OCI-LY7 (cell line): ENCODE results near the gene MRRF. TPM values are rescaled to one million over a fixed set of nuclear protein-coding genes. Genes with fewer than 3 reads are reported as not detected.

Source experiments
- BruUV-seq: library from RNA; stranded (reverse); fragments of 400-500 nt; replicated peaks from 2 replicates; lab custom pipeline; 2021; lab: Mats Ljungman, UMichigan
- CTCF ChIA-PET: fragments of 300-600 bp; sonication (Branson Sonifier 250); formaldehyde crosslinking; loops from one replicate; lab custom pipeline; 2022; ENCODE audit warnings: antibody characterized with exemption; ENCODE audit not compliant: unreplicated experiment; lab: Charles Lee
- POLR2A ChIA-PET: fragments of 300-600 bp; sonication (Branson Sonifier 250); formaldehyde crosslinking; loops from one replicate; lab custom pipeline; 2022; ENCODE audit warnings: antibody characterized with exemption; lab: Charles Lee
- DNase-seq: peaks from one replicate; pipeline ENCODE4 v3.0.0-alpha.2; 2015; ENCODE audit warnings: low spot score
- H2AFZ ChIP-seq: fragments of 200-600 bp; sonication (generic), shearing (Covaris generic); 2 replicates; pipeline ENCODE4 v1.6.1; 2014; ENCODE audit warnings: mild to moderate bottlenecking, antibody characterized with exemption, low read length, moderate library complexity
- H3K27ac ChIP-seq: fragments of 200-600 bp; sonication (generic); 2 replicates; pipeline ENCODE4 v1.5.1; 2014; ENCODE audit warnings: mixed run types, low read depth, mild to moderate bottlenecking, moderate library complexity, low read length, inconsistent platforms; ENCODE audit not compliant: poor library complexity, severe bottlenecking
- H3K36me3 ChIP-seq: fragments of 200-600 bp; sonication (generic); 2 replicates; pipeline ENCODE4 v1.6.1; 2014; ENCODE audit warnings: mild to moderate bottlenecking, antibody characterized with exemption, low read length, moderate library complexity, mixed read lengths; ENCODE audit not compliant: insufficient read depth
- H3K4me1 ChIP-seq: fragments of 200-600 bp; sonication (generic); 2 replicates; pipeline ENCODE4 v1.5.1; 2014; ENCODE audit warnings: mild to moderate bottlenecking, low read length; ENCODE audit not compliant: insufficient read depth, poor library complexity, severe bottlenecking
- H3K4me2 ChIP-seq: fragments of 200-600 bp; sonication (generic); 2 replicates; pipeline ENCODE4 v1.6.1; 2014; ENCODE audit warnings: mild to moderate bottlenecking, low read length
- H3K4me3 ChIP-seq: fragments of 200-600 bp; sonication (generic); 2 replicates; pipeline ENCODE4 v1.5.1; 2014; ENCODE audit warnings: mild to moderate bottlenecking, low read depth, low read length; ENCODE audit not compliant: poor library complexity, severe bottlenecking
- H3K79me2 ChIP-seq: fragments of 200-600 bp; sonication (generic); 2 replicates; pipeline ENCODE4 v1.6.1; 2016; ENCODE audit warnings: low read depth, mild to moderate bottlenecking, low read length, moderate library complexity, mixed read lengths; ENCODE audit not compliant: insufficient read depth
- H3K9me2 ChIP-seq: fragments of 200-600 bp; sonication (generic); 2 replicates; pipeline ENCODE4 v1.6.1; 2016; ENCODE audit warnings: mild to moderate bottlenecking, low read length, mixed read lengths; ENCODE audit not compliant: insufficient read depth
- H3K9me3 ChIP-seq: fragments of 200-600 bp; sonication (generic); 2 replicates; pipeline ENCODE4 v1.6.1; 2014; ENCODE audit warnings: mild to moderate bottlenecking, mixed run types, low read length, mixed read lengths
- H4K20me1 ChIP-seq: fragments of 200-600 bp; sonication (generic); 2 replicates; pipeline ENCODE4 v1.6.1; 2014; ENCODE audit warnings: mild to moderate bottlenecking, antibody characterized with exemption, low read length, moderate library complexity, mixed read lengths; ENCODE audit not compliant: insufficient read depth
- CTCF ChIP-seq: fragments of 200-600 bp; sonication (generic); conservative IDR thresholded peaks from 2 replicates; pipeline ENCODE4 v1.5.1; 2014; ENCODE audit warnings: mild to moderate bottlenecking, antibody characterized with exemption, low read length, moderate library complexity, mixed read lengths
- EZH2phosphoT487 ChIP-seq: fragments of 200-600 bp; sonication (generic); IDR thresholded peaks from 2 replicates; pipeline ENCODE4 v1.6.1; 2018; ENCODE audit warnings: low read depth, borderline replicate concordance, mild to moderate bottlenecking, mixed run types, antibody characterized with exemption, low read length, moderate library complexity, mixed read lengths
- intact Hi-C: fragments of 100-400 bp; cut with micrococcal nuclease; formaldehyde crosslinking; loops from one replicate; pipeline ENCODE4 v1.10.0; 2022; ENCODE audit not compliant: unreplicated experiment
- total RNA-seq, 2 experiments: library from RNA; depleted of rRNA in 1 of 2; stranded (reverse); fragments of >200 nt in 1 of 2; shearing (Covaris generic) in 1 of 2; gene quantifications; 2 replicates each; pipeline ENCODE4 v1.2.3, GENCODE V29; 2014 to 2022

Gene MRRF
- total RNA-seq, 2 experiments from 2014 or later = 46.1 to 53.2 TPM

- POLR2A ChIA-PET = no interaction called here
- Histone ChIP-seq H3K27ac (no peak overlapping the region), H3K4me2 (no peak overlapping the region), H3K79me2 (no peaks in the 10 kb centered on the region), H3K9me2 (no peaks in the 10 kb centered on the region), H2AFZ (no peak overlapping the region), H3K36me3 (no peaks in the 10 kb centered on the region), H3K9me3 (no peaks in the 10 kb centered on the region), H3K4me1 (peaks cover 1% of the 10 kb centered on the region), H3K4me3 (no peak overlapping the region), H4K20me1 (no peaks in the 10 kb centered on the region)
- no TSS peak for BruUV-seq
- TF ChIP-seq EZH2phosphoT487 (no peak), CTCF (no peak)
- intact Hi-C loops = no loop called here
- CTCF ChIA-PET = no interaction called here
- no peak for DNase-seq
Observed at GRCh38 chr9:122342323-122343050, 77.8 kb downstream of the MRRF start.

GRCh38 chr9:122346478-122347347 is 82.0 kb downstream of the MRRF start:
- no peak overlapping the region for H2AFZ ChIP-seq
- CTCF ChIA-PET = no interaction called here
- no peaks in the 10 kb centered on the region for H3K79me2 ChIP-seq
- no peak overlapping the region for H3K27ac ChIP-seq
- H3K4me3 ChIP-seq = no peak overlapping the region
- intact Hi-C loops = no loop called here
- no peak for DNase-seq
- H3K4me1 ChIP-seq = no peaks in the 10 kb centered on the region
- no peaks in the 10 kb centered on the region for H3K9me2 ChIP-seq
- H3K36me3 ChIP-seq = no peaks in the 10 kb centered on the region
- H3K9me3 ChIP-seq = no peaks in the 10 kb centered on the region
- TF ChIP-seq CTCF (no peak), EZH2phosphoT487 (no peak)
- H3K4me2 ChIP-seq = peak overlapping the region; percentile 27; the same call in 1 of the 2 replicates
- H4K20me1 ChIP-seq = no peaks in the 10 kb centered on the region
- BruUV-seq = no TSS peak
- POLR2A ChIA-PET = interaction anchor here (0.6 kb wide), 1 partner anchor 374 kb away, joined by 3 read pairs; no protein-coding TSS in a partner anchor
